PC-3 (cell line): ENCODE measurements around the gene PPM1B. TPM values are rescaled to one million over a fixed set of nuclear protein-coding genes. Genes with fewer than 3 reads are reported as not detected.

ENCODE experiments used
- ATAC-seq: fragments of 200-7000 bp; cut with Tn5 transposase; 2 replicates; pipeline ENCODE4 v1.9.1; 2020; ENCODE audit warnings: mild to moderate bottlenecking, moderate library complexity
- BruUV-seq: library from RNA; stranded (reverse); fragments of 400-500 nt; replicated peaks from 2 replicates; lab custom pipeline; 2021; lab: Mats Ljungman, UMichigan
- CTCF ChIA-PET: fragments of 300-600 bp; sonication (Branson Sonifier 250); formaldehyde crosslinking; loops from one replicate; lab custom pipeline; 2022; ENCODE audit warnings: antibody characterized with exemption; lab: Charles Lee
- POLR2A ChIA-PET: fragments of 300-600 bp; sonication (Branson Sonifier 250); formaldehyde crosslinking; loops from one replicate; lab custom pipeline; 2022; ENCODE audit warnings: antibody characterized with exemption; ENCODE audit not compliant: unreplicated experiment; lab: Charles Lee
- DNase-seq: peaks from one replicate; pipeline ENCODE4 v3.0.0-alpha.2; 2015
- H2AFZ ChIP-seq: fragments of 300-600 bp; sonication (generic); 2 replicates; pipeline ENCODE4 v1.6.0; 2016; ENCODE audit warnings: antibody characterized with exemption, low read length
- H3F3A ChIP-seq: fragments of 300-600 bp; sonication (generic); one replicate; pipeline ENCODE4 v1.6.0; 2017; ENCODE audit warnings: antibody characterized with exemption, low read length, control low read depth, mild to moderate bottlenecking; ENCODE audit not compliant: unreplicated experiment
- H3K27ac ChIP-seq: fragments of 300-600 bp; sonication (generic); 2 replicates; pipeline ENCODE4 v1.5.1; 2016; ENCODE audit warnings: mild to moderate bottlenecking, low read length
- H3K27me3 ChIP-seq: fragments of 300-600 bp; sonication (generic); 2 replicates; pipeline ENCODE4 v1.6.1; 2016; ENCODE audit warnings: low read length, mixed read lengths
- H3K36me3 ChIP-seq: fragments of 300-600 bp; sonication (generic); 2 replicates; pipeline ENCODE4 v1.6.1; 2016; ENCODE audit warnings: low read depth, mixed run types, low read length, mixed read lengths
- H3K4me1 ChIP-seq: fragments of 300-600 bp; sonication (generic); 2 replicates; pipeline ENCODE4 v1.5.1; 2016; ENCODE audit warnings: low read length; ENCODE audit not compliant: insufficient read depth
- H3K4me2 ChIP-seq: fragments of 300-600 bp; sonication (generic); 2 replicates; pipeline ENCODE4 v1.6.0; 2016; ENCODE audit warnings: low read length
- H3K4me3 ChIP-seq: fragments of 300-600 bp; sonication (generic); 2 replicates; pipeline ENCODE4 v1.5.1; 2016; ENCODE audit warnings: mild to moderate bottlenecking, low read length, mixed read lengths
- H3K79me2 ChIP-seq: fragments of 300-600 bp; sonication (generic); 2 replicates; pipeline ENCODE4 v1.6.1; 2017; ENCODE audit warnings: low read length, mixed read lengths
- H3K9ac ChIP-seq: fragments of 300-600 bp; sonication (generic); 2 replicates; pipeline ENCODE4 v1.6.0; 2016; ENCODE audit warnings: mild to moderate bottlenecking, low read length
- H3K9me2 ChIP-seq: fragments of 300-600 bp; sonication (generic); replicated peaks from 2 replicates; pipeline ENCODE4 v1.6.1; 2016; ENCODE audit warnings: mixed run types, low read length, mixed read lengths
- H3K9me3 ChIP-seq: fragments of 300-600 bp; sonication (generic); 2 replicates; pipeline ENCODE4 v1.6.1; 2016; ENCODE audit warnings: low read length, mixed read lengths
- H4K20me1 ChIP-seq: fragments of 300-600 bp; sonication (generic); 2 replicates; pipeline ENCODE4 v1.6.1; 2016; ENCODE audit warnings: low read length, mixed read lengths
- CTCF ChIP-seq: fragments of 300-600 bp; sonication (generic); conservative IDR thresholded peaks from 2 replicates; pipeline ENCODE4 v1.5.1; 2017; ENCODE audit warnings: antibody characterized with exemption, low read depth, mild to moderate bottlenecking, low read length
- EZH2 ChIP-seq: fragments of 300-600 bp; sonication (generic); IDR thresholded peaks from one replicate; pipeline ENCODE4 v1.6.1; 2017; ENCODE audit warnings: antibody characterized with exemption, mild to moderate bottlenecking, low read length; ENCODE audit not compliant: unreplicated experiment
- EZH2phosphoT487 ChIP-seq: fragments of 300-600 bp; sonication (generic); IDR thresholded peaks from 2 replicates; pipeline ENCODE4 v1.6.1; 2018; ENCODE audit warnings: mild to moderate bottlenecking, antibody characterized with exemption, low read length, borderline replicate concordance
- intact Hi-C: fragments of 100-400 bp; cut with micrococcal nuclease; formaldehyde crosslinking; loops from 2 replicates; pipeline ENCODE4 v1.9.0; 2023
- total RNA-seq: library from RNA; depleted of rRNA; stranded (reverse); fragments of >200 nt; gene quantifications from 2 replicates; pipeline ENCODE4 v1.2.3, GENCODE V29; 2014

Gene PPM1B
- total RNA-seq, 1 experiment from 2014 or later: 17.6 TPM

GRCh38 chr2:44139741-44140140, 28.9 kb upstream of the PPM1B start:
- no peak for ATAC-seq
- POLR2A ChIA-PET: no interaction called here

GRCh38 chr2:44142306-44142705, 26.4 kb upstream of the PPM1B start:
- no peaks in the 10 kb centered on the region for H3F3A ChIP-seq
- no peak overlapping the region for H2AFZ ChIP-seq
- TF ChIP-seq EZH2: no peak
- no peak for TF ChIP-seq CTCF
- no peaks in the 10 kb centered on the region for H4K20me1 ChIP-seq
- no peak overlapping the region for H3K9ac ChIP-seq
- no peaks in the 10 kb centered on the region for H3K9me2 ChIP-seq
- BruUV-seq: no TSS peak
- no peaks in the 10 kb centered on the region for H3K27me3 ChIP-seq
- H3K4me1 ChIP-seq: no peaks in the 10 kb centered on the region
- no peaks in the 10 kb centered on the region for H3K36me3 ChIP-seq
- intact Hi-C loops: no loop called here
- no peak overlapping the region for H3K4me3 ChIP-seq
- POLR2A ChIA-PET: no interaction called here
- no peaks in the 10 kb centered on the region for H3K9me3 ChIP-seq
- H3K27ac ChIP-seq: no peak overlapping the region
- CTCF ChIA-PET: no interaction called here
- H3K79me2 ChIP-seq: no peaks in the 10 kb centered on the region
- H3K4me2 ChIP-seq: no peak overlapping the region
- DNase-seq: no peak
- no peak for ATAC-seq

More at GRCh38 chr2:44139741-44140140, 28.9 kb upstream of the PPM1B start:
- Histone ChIP-seq H4K20me1 (no peaks in the 10 kb centered on the region), H3K4me2 (no peak overlapping the region), H3K27ac (no peak overlapping the region), H3K79me2 (no peaks in the 10 kb centered on the region), H3K9ac (no peak overlapping the region), H2AFZ (no peak overlapping the region), H3K9me3 (no peaks in the 10 kb centered on the region), H3K36me3 (no peaks in the 10 kb centered on the region), H3K9me2 (no peaks in the 10 kb centered on the region), H3K27me3 (no peaks in the 10 kb centered on the region), H3K4me1 (peaks cover 11% of the 10 kb centered on the region), H3K4me3 (no peak overlapping the region), H3F3A (no peaks in the 10 kb centered on the region)
- CTCF ChIA-PET: no interaction called here
- TF ChIP-seq EZH2: no peak
- TF ChIP-seq EZH2phosphoT487: no peak
- TF ChIP-seq CTCF: no peak
- BruUV-seq: no TSS peak
- intact Hi-C loops: no loop called here
- DNase-seq: no peak

GRCh38 chr2:44143701-44144100, 25.0 kb upstream of the PPM1B start:
- Histone ChIP-seq H3K9ac (no peak overlapping the region), H3K36me3 (no peaks in the 10 kb centered on the region), H2AFZ (no peak overlapping the region), H3K9me3 (no peaks in the 10 kb centered on the region), H3K9me2 (no peaks in the 10 kb centered on the region), H4K20me1 (no peaks in the 10 kb centered on the region), H3K4me2 (no peak overlapping the region), H3K79me2 (no peaks in the 10 kb centered on the region), H3K27me3 (no peaks in the 10 kb centered on the region), H3K27ac (no peak overlapping the region), H3K4me3 (no peak overlapping the region), H3K4me1 (no peaks in the 10 kb centered on the region), H3F3A (no peaks in the 10 kb centered on the region)
- ATAC-seq (no peak), DNase-seq (no peak)
- CTCF ChIA-PET: no interaction called here
- POLR2A ChIA-PET: interaction anchor here (0.6 kb wide), 1 partner anchor 25 kb away, joined by 4 read pairs; the partner anchor contains the start of gene PPM1B
- TF ChIP-seq CTCF (no peak), EZH2 (no peak), EZH2phosphoT487 (no peak)
- BruUV-seq: no TSS peak
- intact Hi-C loops: no loop called here
